SK-N-MC (cell line): ENCODE results near the gene MT1HL1.

Experiments
- DNase-seq: peaks from one replicate; pipeline ENCODE4 v3.0.0-alpha.2; 2011; ENCODE audit warnings: low read depth, low spot score
- H3K27ac ChIP-seq: fragments of 200-600 bp; sonication (generic); 2 replicates; pipeline ENCODE4 v1.5.1; 2016; ENCODE audit warnings: mixed run types
- H3K36me3 ChIP-seq: fragments of 200-600 bp; sonication (generic); 2 replicates; pipeline ENCODE4 v1.6.1; 2017; ENCODE audit warnings: antibody characterized with exemption, low read length, mixed read lengths; ENCODE audit not compliant: insufficient read depth
- H3K4me3 ChIP-seq: fragments of 200-600 bp; sonication (generic); 2 replicates; pipeline ENCODE4 v1.5.1; 2016
- H3K9ac ChIP-seq: fragments of 200-600 bp; sonication (generic); 2 replicates; pipeline ENCODE4 v1.8.0; 2017; ENCODE audit warnings: mixed run types, mixed read lengths; ENCODE audit not compliant: insufficient read length
- H3K9me3 ChIP-seq: fragments of 200-600 bp; sonication (generic); 2 replicates; pipeline ENCODE4 v1.6.1; 2017; ENCODE audit warnings: low read depth, mild to moderate bottlenecking, antibody characterized with exemption, low read length, moderate library complexity, mixed read lengths
- EZH2 ChIP-seq: fragments of 200-600 bp; sonication (generic); IDR thresholded peaks from one replicate; pipeline ENCODE4 v1.6.1; 2017; ENCODE audit warnings: antibody characterized with exemption
- FOXP2 ChIP-seq: optimal IDR thresholded peaks from 2 replicates; pipeline ENCODE3; 2011; ENCODE audit warnings: mild to moderate bottlenecking, moderate library complexity; ENCODE audit not compliant: insufficient read depth; ENCODE audit errors: extremely low read length, control extremely low read depth
- POLR2AphosphoS5 ChIP-seq: IDR thresholded peaks from 2 replicates; pipeline ENCODE4 v1.6.1; 2012; ENCODE audit warnings: mild to moderate bottlenecking, low read depth, low read length, borderline replicate concordance

The MT1HL1 gene

GRCh38 chr1:237004116-237004515, at the start of gene MT1HL1:
Gene MT1HL1 (minus strand): TSS chr1:237004441. CDS start chr1:237004372, 69 bp downstream.
- no peaks in the 10 kb centered on the region for H3K36me3 ChIP-seq
- H3K27ac ChIP-seq, result no peak within 1 kb of the TSS
- TF ChIP-seq POLR2AphosphoS5, result no peak
- no peak for TF ChIP-seq EZH2
- TF ChIP-seq FOXP2, result no peak
- no peak within 1 kb of the TSS for H3K9ac ChIP-seq
- no peaks in the 10 kb centered on the region for H3K9me3 ChIP-seq
- no peak for DNase-seq
- no peak within 1 kb of the TSS for H3K4me3 ChIP-seq

GRCh38 chr1:237050915-237051314, 46.7 kb upstream of the MT1HL1 start:
- H3K4me3 ChIP-seq, result no peak overlapping the region
- no peak for DNase-seq
- no peak overlapping the region for H3K9ac ChIP-seq
- no peaks in the 10 kb centered on the region for H3K9me3 ChIP-seq
- no peaks in the 10 kb centered on the region; the same call in 1 of the 2 replicates for H3K36me3 ChIP-seq
- TF ChIP-seq EZH2, result no peak
- no peak for TF ChIP-seq POLR2AphosphoS5
- no peak for TF ChIP-seq FOXP2
- H3K27ac ChIP-seq, result 0 out of 2 replicates have a peak overlapping the region, but pooled peaks have one; percentile 6

- Histone ChIP-seq H3K27ac (0 out of 2 replicates have a peak overlapping the region, but pooled peaks have one; percentile 6), H3K9ac (no peak overlapping the region), H3K9me3 (no peaks in the 10 kb centered on the region), H3K36me3 (no peaks in the 10 kb centered on the region), H3K4me3 (no peak overlapping the region)
- no peak for DNase-seq
- TF ChIP-seq EZH2 (no peak), FOXP2 (no peak), POLR2AphosphoS5 (no peak)
Measured at GRCh38 chr1:237050185-237050584, 45.9 kb upstream of the MT1HL1 start.

- H3K4me3 ChIP-seq, result no peak overlapping the region
- H3K9ac ChIP-seq, result no peak overlapping the region
- no peak for DNase-seq
- H3K36me3 ChIP-seq, result no peaks in the 10 kb centered on the region
- TF ChIP-seq EZH2 (no peak), FOXP2 (no peak), POLR2AphosphoS5 (no peak)
- no peak overlapping the region for H3K27ac ChIP-seq
- no peaks in the 10 kb centered on the region for H3K9me3 ChIP-seq
Measured at GRCh38 chr1:237048803-237049202, 44.6 kb upstream of the MT1HL1 start.

GRCh38 chr1:237045278-237046016, 41.2 kb upstream of the MT1HL1 start:
- TF ChIP-seq FOXP2, result no peak
- TF ChIP-seq POLR2AphosphoS5, result no peak
- TF ChIP-seq EZH2, result no peak
- Histone ChIP-seq H3K9ac (no peak overlapping the region), H3K36me3 (no peaks in the 10 kb centered on the region), H3K27ac (no peak overlapping the region), H3K9me3 (no peaks in the 10 kb centered on the region), H3K4me3 (peak overlapping the region; percentile 28)
- DNase-seq, result no peak

GRCh38 chr1:237043846-237044636, 39.8 kb upstream of the MT1HL1 start:
- peak overlapping the region; percentile 91 for H3K4me3 ChIP-seq
- TF ChIP-seq POLR2AphosphoS5, result no peak
- TF ChIP-seq EZH2, result no peak
- no peak for TF ChIP-seq FOXP2
- DNase-seq, result no peak

GRCh38 chr1:237042892-237043576, 38.8 kb upstream of the MT1HL1 start:
- no peak for DNase-seq
- Histone ChIP-seq H3K9ac (peak overlapping the region; percentile 4), H3K9me3 (no peaks in the 10 kb centered on the region)

More at GRCh38 chr1:237043846-237044636, 39.8 kb upstream of the MT1HL1 start:
- no peak overlapping the region for H3K27ac ChIP-seq
- H3K9me3 ChIP-seq, result no peaks in the 10 kb centered on the region
- peak overlapping the region; percentile 4 for H3K9ac ChIP-seq
- H3K36me3 ChIP-seq, result no peaks in the 10 kb centered on the region

GRCh38 chr1:237042526-237042891, 38.3 kb upstream of the MT1HL1 start:
- no peak for TF ChIP-seq EZH2
- no peak for TF ChIP-seq POLR2AphosphoS5
- no peak for TF ChIP-seq FOXP2
- no peaks in the 10 kb centered on the region for H3K9me3 ChIP-seq
- H3K9ac ChIP-seq, result peak overlapping the region; percentile 4
- no peak for DNase-seq
- H3K4me3 ChIP-seq, result peak overlapping the region; percentile 91
- no peak overlapping the region for H3K27ac ChIP-seq
- no peaks in the 10 kb centered on the region for H3K36me3 ChIP-seq

More at GRCh38 chr1:237042892-237043576, 38.8 kb upstream of the MT1HL1 start:
- no peak for TF ChIP-seq POLR2AphosphoS5
- no peak for TF ChIP-seq FOXP2
- no peak for TF ChIP-seq EZH2
- Histone ChIP-seq H3K36me3 (no peaks in the 10 kb centered on the region), H3K4me3 (peak overlapping the region; percentile 91), H3K27ac (no peak overlapping the region)
